HG03469 (cell line): ENCODE measurements around the gene ZBTB20.

Experiments used
- ATAC-seq: cut with Tn5 transposase; IDR thresholded peaks from one replicate; pipeline ENCODE4 v1.9.1; 2021; ENCODE audit warnings: mild to moderate bottlenecking, moderate library complexity, moderate number of reproducible peaks; ENCODE audit not compliant: unreplicated experiment

ZBTB20 gene

GRCh38 chr3:114400371-114400770 lies 746.7 kb downstream of the ZBTB20 start:
- no peak for ATAC-seq

GRCh38 chr3:114394551-114394950 lies 752.5 kb downstream of the ZBTB20 start:
- no peak for ATAC-seq

- ATAC-seq = no peak
These were observed 753.6 kb downstream of the ZBTB20 start for GRCh38 chr3:114393367-114394072.

GRCh38 chr3:114392831-114393230 lies 754.3 kb downstream of the ZBTB20 start:
- no peak for ATAC-seq

GRCh38 chr3:114389156-114389555 lies 757.9 kb downstream of the ZBTB20 start:
- ATAC-seq = no peak

GRCh38 chr3:114384558-114384903 lies 762.6 kb downstream of the ZBTB20 start:
- no peak for ATAC-seq

- peak; percentile 78 for ATAC-seq
These were observed 763.1 kb downstream of the ZBTB20 start for GRCh38 chr3:114383875-114384557.

- ATAC-seq = no peak
These were observed 766.8 kb downstream of the ZBTB20 start for GRCh38 chr3:114380233-114380651.

- ATAC-seq = no peak
These were observed 767.8 kb downstream of the ZBTB20 start for GRCh38 chr3:114379266-114379665.

GRCh38 chr3:114378760-114379159 lies 768.3 kb downstream of the ZBTB20 start:
- ATAC-seq = peak; percentile 44

- no peak for ATAC-seq
These were observed 769.7 kb downstream of the ZBTB20 start for GRCh38 chr3:114377426-114377825.

GRCh38 chr3:114376516-114377185 lies 770.4 kb downstream of the ZBTB20 start:
- ATAC-seq = no peak

- no peak for ATAC-seq
These were observed 771.3 kb downstream of the ZBTB20 start for GRCh38 chr3:114375608-114376421.

- no peak for ATAC-seq
These were observed 772.6 kb downstream of the ZBTB20 start for GRCh38 chr3:114374433-114374990.

GRCh38 chr3:114370537-114371174 lies 776.4 kb downstream of the ZBTB20 start:
- ATAC-seq = no peak

GRCh38 chr3:114365909-114366308 lies 781.2 kb downstream of the ZBTB20 start:
- no peak for ATAC-seq

- ATAC-seq = no peak
These were observed 782.1 kb downstream of the ZBTB20 start for GRCh38 chr3:114364806-114365654.

- no peak for ATAC-seq
These were observed 783.4 kb downstream of the ZBTB20 start for GRCh38 chr3:114363554-114364202.

GRCh38 chr3:114362815-114363214 lies 784.3 kb downstream of the ZBTB20 start:
- no peak for ATAC-seq
